ENCODE results near the gene PGM1. TPM values are rescaled to one million over a fixed set of nuclear protein-coding genes. Genes with fewer than 3 reads are reported as not detected.

Gene PGM1
- total RNA-seq, 1 experiment from 2014 or later = 111 TPM

DNA sequence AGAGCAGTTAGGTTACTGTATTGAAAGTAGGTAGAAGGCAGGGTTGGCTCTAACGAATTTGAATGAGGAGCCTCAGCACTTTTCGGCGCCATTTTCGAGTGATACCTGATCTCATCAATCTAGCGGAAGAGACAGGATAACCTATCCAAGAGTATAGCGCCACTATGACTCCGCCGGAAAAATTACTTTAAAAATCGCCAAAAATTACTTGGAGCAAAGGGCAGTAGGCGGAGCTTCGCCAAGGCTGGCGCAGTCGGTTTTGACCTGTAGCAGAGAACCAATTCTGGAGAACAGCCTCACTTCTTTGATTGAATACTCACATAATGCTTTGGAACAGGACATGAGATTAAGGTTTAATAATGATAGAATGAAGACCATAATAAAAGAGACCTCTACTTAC, 44.3 kb upstream of the PGM1 start (continued):
- TF ChIP-seq KAT7 (CRISPR knock-in tag; IDR thresholded peaks at IDR 0.05; ENCODE audit: borderline replicate concordance) = no peak
- TF ChIP-seq RORB (CRISPR knock-in tag; IDR thresholded peaks at IDR 0.05) = no peak
- no peak for TF ChIP-seq TP53 (CRISPR knock-in tag; IDR thresholded peaks at IDR 0.05)
- TF ChIP-seq SMAD4 (CRISPR knock-in tag; IDR thresholded peaks at IDR 0.05) = no peak
- TF ChIP-seq, protein P1, sequence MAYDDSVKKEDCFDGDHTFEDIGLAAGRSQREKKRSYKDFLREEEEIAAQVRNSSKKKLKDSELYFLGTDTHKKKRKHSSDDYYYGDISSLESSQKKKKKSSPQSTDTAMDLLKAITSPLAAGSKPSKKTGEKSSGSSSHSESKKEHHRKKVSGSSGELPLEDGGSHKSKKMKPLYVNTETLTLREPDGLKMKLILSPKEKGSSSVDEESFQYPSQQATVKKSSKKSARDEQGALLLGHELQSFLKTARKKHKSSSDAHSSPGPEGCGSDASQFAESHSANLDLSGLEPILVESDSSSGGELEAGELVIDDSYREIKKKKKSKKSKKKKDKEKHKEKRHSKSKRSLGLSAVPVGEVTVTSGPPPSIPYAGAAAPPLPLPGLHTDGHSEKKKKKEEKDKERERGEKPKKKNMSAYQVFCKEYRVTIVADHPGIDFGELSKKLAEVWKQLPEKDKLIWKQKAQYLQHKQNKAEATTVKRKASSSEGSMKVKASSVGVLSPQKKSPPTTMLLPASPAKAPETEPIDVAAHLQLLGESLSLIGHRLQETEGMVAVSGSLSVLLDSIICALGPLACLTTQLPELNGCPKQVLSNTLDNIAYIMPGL (CRISPR knock-in tag; IDR thresholded peaks at IDR 0.05) = no peak
- TF ChIP-seq, protein P2, sequence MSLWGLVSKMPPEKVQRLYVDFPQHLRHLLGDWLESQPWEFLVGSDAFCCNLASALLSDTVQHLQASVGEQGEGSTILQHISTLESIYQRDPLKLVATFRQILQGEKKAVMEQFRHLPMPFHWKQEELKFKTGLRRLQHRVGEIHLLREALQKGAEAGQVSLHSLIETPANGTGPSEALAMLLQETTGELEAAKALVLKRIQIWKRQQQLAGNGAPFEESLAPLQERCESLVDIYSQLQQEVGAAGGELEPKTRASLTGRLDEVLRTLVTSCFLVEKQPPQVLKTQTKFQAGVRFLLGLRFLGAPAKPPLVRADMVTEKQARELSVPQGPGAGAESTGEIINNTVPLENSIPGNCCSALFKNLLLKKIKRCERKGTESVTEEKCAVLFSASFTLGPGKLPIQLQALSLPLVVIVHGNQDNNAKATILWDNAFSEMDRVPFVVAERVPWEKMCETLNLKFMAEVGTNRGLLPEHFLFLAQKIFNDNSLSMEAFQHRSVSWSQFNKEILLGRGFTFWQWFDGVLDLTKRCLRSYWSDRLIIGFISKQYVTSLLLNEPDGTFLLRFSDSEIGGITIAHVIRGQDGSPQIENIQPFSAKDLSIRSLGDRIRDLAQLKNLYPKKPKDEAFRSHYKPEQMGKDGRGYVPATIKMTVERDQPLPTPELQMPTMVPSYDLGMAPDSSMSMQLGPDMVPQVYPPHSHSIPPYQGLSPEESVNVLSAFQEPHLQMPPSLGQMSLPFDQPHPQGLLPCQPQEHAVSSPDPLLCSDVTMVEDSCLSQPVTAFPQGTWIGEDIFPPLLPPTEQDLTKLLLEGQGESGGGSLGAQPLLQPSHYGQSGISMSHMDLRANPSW (CRISPR knock-in tag; conservative IDR thresholded peaks at IDR 0.05; ENCODE audit: low read depth) = no peak

DNA sequence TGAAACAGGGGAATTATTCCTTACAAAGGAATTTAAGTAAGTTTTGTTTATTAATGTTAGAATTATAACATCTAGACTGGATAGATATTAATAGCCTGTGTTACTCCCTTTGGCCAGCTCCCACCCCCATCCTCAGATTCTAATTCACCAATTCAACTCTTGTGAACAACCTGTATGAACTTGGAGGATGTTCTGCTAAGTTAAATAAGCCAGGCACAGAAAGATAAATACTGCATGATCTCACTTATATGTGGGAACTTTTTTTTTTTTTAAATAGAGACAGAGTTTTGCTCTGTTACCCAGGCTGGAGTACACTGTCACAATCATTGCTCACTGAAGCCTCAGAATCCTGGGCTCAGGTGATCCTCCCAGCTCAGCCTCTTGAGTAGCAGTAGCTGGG, 37.7 kb upstream of the PGM1 start:
- Mint-ChIP-seq H3K4me3 (no peak overlapping the region), H3K27me3 (ENCODE audit: low read depth) (no peaks in the 10 kb centered on the region), H3K9me3 (peaks cover 10% of the 10 kb centered on the region), H3K27ac (no peak overlapping the region), H3K36me3 (peaks cover 3% of the 10 kb centered on the region; the same call in 1 of the 2 replicates), H3K4me1 (peaks cover 5% of the 10 kb centered on the region)
- TF ChIP-seq ATF1 (CRISPR knock-in tag; IDR thresholded peaks at IDR 0.05) = no peak
- TF ChIP-seq, protein P1 (CRISPR knock-in tag; IDR thresholded peaks at IDR 0.05) = no peak
- TF ChIP-seq NR2C2 (CRISPR knock-in tag; IDR thresholded peaks at IDR 0.05) = no peak
- no peak for TF ChIP-seq ZNF263 (CRISPR knock-in tag; IDR thresholded peaks at IDR 0.05; ENCODE audit: low read depth)
- TF ChIP-seq, protein P3, sequence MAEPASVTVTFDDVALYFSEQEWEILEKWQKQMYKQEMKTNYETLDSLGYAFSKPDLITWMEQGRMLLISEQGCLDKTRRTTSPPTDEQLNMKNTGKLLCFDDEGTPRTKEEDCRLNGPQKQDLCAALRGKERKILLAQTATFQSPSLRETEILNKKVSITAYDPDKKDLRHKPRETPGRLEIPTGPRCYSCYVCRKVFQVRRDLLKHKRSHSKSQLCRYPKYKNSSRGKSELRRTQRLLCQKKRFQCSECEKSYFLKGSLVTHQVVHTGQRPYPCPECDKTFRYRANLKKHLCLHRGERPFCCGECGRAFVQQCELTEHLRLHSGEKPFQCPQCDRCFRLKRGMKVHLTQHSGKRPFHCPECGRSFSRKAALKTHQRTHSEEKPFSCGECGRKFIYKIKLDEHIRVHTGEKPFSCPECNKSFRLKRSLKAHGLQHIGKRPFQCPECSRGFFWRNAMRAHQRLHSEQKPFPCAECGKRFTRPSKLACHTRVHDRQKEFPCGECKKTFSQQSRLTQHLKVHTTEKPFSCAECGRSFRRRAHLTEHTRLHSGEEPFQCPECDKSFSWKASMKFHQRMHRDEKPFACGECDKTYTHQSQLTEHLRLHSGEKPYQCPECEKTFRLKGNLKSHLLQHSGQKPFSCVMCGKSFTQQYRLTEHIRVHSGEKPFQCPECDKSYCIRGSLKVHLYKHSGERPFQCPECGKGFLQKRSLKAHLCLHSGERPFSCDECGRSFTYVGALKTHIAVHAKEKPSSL (CRISPR knock-in tag; conservative IDR thresholded peaks at IDR 0.05) = no peak
- no peak for TF ChIP-seq PRRX2 (CRISPR knock-in tag; IDR thresholded peaks at IDR 0.05)
- TF ChIP-seq FOXK1 (CRISPR knock-in tag; IDR thresholded peaks at IDR 0.05) = no peak
- TF ChIP-seq ZNF138 (CRISPR knock-in tag; conservative IDR thresholded peaks at IDR 0.05) = no peak
- no peak for TF ChIP-seq RORB (CRISPR knock-in tag; IDR thresholded peaks at IDR 0.05)
- no peak for TF ChIP-seq GTF2I (CRISPR knock-in tag; conservative IDR thresholded peaks at IDR 0.05)
- no peak for TF ChIP-seq NFATC4 (CRISPR knock-in tag; IDR thresholded peaks at IDR 0.05)
- no peak for TF ChIP-seq MXD4 (CRISPR knock-in tag; IDR thresholded peaks at IDR 0.05; ENCODE audit: borderline replicate concordance)
- TF ChIP-seq CREM (CRISPR knock-in tag; IDR thresholded peaks at IDR 0.05) = no peak
- no peak for TF ChIP-seq ZBTB21 (CRISPR knock-in tag; IDR thresholded peaks at IDR 0.05; ENCODE audit: borderline replicate concordance)
- TF ChIP-seq FOXJ3 (CRISPR knock-in tag; IDR thresholded peaks at IDR 0.05; ENCODE audit: borderline replicate concordance) = no peak
- TF ChIP-seq, protein P4, sequence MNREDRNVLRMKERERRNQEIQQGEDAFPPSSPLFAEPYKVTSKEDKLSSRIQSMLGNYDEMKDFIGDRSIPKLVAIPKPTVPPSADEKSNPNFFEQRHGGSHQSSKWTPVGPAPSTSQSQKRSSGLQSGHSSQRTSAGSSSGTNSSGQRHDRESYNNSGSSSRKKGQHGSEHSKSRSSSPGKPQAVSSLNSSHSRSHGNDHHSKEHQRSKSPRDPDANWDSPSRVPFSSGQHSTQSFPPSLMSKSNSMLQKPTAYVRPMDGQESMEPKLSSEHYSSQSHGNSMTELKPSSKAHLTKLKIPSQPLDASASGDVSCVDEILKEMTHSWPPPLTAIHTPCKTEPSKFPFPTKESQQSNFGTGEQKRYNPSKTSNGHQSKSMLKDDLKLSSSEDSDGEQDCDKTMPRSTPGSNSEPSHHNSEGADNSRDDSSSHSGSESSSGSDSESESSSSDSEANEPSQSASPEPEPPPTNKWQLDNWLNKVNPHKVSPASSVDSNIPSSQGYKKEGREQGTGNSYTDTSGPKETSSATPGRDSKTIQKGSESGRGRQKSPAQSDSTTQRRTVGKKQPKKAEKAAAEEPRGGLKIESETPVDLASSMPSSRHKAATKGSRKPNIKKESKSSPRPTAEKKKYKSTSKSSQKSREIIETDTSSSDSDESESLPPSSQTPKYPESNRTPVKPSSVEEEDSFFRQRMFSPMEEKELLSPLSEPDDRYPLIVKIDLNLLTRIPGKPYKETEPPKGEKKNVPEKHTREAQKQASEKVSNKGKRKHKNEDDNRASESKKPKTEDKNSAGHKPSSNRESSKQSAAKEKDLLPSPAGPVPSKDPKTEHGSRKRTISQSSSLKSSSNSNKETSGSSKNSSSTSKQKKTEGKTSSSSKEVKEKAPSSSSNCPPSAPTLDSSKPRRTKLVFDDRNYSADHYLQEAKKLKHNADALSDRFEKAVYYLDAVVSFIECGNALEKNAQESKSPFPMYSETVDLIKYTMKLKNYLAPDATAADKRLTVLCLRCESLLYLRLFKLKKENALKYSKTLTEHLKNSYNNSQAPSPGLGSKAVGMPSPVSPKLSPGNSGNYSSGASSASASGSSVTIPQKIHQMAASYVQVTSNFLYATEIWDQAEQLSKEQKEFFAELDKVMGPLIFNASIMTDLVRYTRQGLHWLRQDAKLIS (CRISPR knock-in tag; IDR thresholded peaks at IDR 0.05; ENCODE audit: borderline replicate concordance) = no peak
- TF ChIP-seq, protein P5, sequence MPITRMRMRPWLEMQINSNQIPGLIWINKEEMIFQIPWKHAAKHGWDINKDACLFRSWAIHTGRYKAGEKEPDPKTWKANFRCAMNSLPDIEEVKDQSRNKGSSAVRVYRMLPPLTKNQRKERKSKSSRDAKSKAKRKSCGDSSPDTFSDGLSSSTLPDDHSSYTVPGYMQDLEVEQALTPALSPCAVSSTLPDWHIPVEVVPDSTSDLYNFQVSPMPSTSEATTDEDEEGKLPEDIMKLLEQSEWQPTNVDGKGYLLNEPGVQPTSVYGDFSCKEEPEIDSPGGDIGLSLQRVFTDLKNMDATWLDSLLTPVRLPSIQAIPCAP (CRISPR knock-in tag; IDR thresholded peaks at IDR 0.05) = no peak
- TF ChIP-seq, protein P6, sequence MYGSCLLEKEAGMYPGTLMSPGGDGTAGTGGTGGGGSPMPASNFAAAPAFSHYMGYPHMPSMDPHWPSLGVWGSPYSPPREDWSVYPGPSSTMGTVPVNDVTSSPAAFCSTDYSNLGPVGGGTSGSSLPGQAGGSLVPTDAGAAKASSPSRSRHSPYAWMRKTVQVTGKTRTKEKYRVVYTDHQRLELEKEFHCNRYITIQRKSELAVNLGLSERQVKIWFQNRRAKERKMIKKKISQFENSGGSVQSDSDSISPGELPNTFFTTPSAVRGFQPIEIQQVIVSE (CRISPR knock-in tag; IDR thresholded peaks at IDR 0.05; ENCODE audit: borderline replicate concordance) = no peak
- no peak for TF ChIP-seq CREB1 (CRISPR knock-in tag; IDR thresholded peaks at IDR 0.05)
- CTCF ChIA-PET = interaction anchor here (1.0 to 2.2 kb wide), 2 partner anchors 8 to 19 kb away, joined by 3 to 8 read pairs; no protein-coding TSS in a partner anchor
- no peak for DNase-seq (ENCODE audit: low spot score)
- POLR2A ChIA-PET = interaction anchor here (0.6 kb wide), 1 partner anchor 10 kb away, joined by 3 read pairs; no protein-coding TSS in a partner anchor
- no peak for ATAC-seq

Data from WTC11 (cell line).